ENCODE measurements around the gene C1orf198. TPM values are rescaled to one million over a fixed set of nuclear protein-coding genes. Genes with fewer than 3 reads are reported as not detected.

Gene C1orf198
- total and polyA plus RNA-seq, 2 of the 4 experiments (the other 2 are of a cell fraction): 67.4 to 76.2 TPM

- in situ Hi-C loops (cut with MboI; ENCODE audit: low sequenced_read_pairs): loop anchor here (25.0 kb wide), 1 partner anchor 782 kb away; no protein-coding TSS in a partner anchor
- no peaks in the 10 kb centered on the region for H3K27me3 ChIP-seq (ENCODE audit: control insufficient read depth, insufficient read depth, low read length)
- peak; percentile 31 for ATAC-seq (ENCODE audit: low read depth)
- H2BK20ac ChIP-seq (ENCODE audit: low read depth, low read length): peak overlapping the region; percentile 97
- H3K4ac ChIP-seq (ENCODE audit: low read depth, low read length): peak overlapping the region; percentile 99
- H3K4me2 ChIP-seq (ENCODE audit: low read depth, low read length): peak overlapping the region; percentile 69
- peak overlapping the region; percentile 100 for H4K5ac ChIP-seq (ENCODE audit: low read depth, low read length)
- peaks cover 11% of the 10 kb centered on the region for H3K9me1 ChIP-seq (ENCODE audit: insufficient read depth, low read length)
- H4K91ac ChIP-seq (ENCODE audit: insufficient read depth, low read depth, low read length): peak overlapping the region; percentile 99
- no TSS peak for BruUV-seq (replicated peaks)
- WGBS, 2 experiments (ENCODE audit: extremely low coverage in 2 of 2, insufficient read length in 1 of 2): no CpG with 5 or more reads among the region's 4 CpGs
- H2AFZ ChIP-seq (replicated peaks; ENCODE audit: low read length, poor library complexity): no peak overlapping the region
- ChIA-PET POLR2A (ENCODE audit: unreplicated experiment) (interaction anchor here (0.6 to 0.8 kb wide), 3 partner anchors 31 to 1717 kb away, joined by 3 to 6 read pairs (median 4); no protein-coding TSS in a partner anchor), CTCF (no interaction called here)
- H3K9me3 ChIP-seq (ENCODE audit: control insufficient read depth, insufficient read depth, low read length): no peaks in the 10 kb centered on the region
- intact Hi-C loops (cut with micrococcal nuclease): loop anchor here (1.0 to 5.0 kb wide), 3 partner anchors 31 to 173 kb away; partner anchors contain the start of genes ARV1, FAM89A and TTC13
- H3K4me1 ChIP-seq (ENCODE audit: control insufficient read depth, insufficient read depth, low read length): peaks cover 22% of the 10 kb centered on the region
- H4K20me1 ChIP-seq (ENCODE audit: insufficient read depth, low read length): peaks cover 19% of the 10 kb centered on the region
- H2AK5ac ChIP-seq (ENCODE audit: low read depth, low read length): peak overlapping the region; percentile 62; the same call in 1 of the 2 replicates
- peak overlapping the region; percentile 72; the same call in 2 of the 3 replicates for H2BK15ac ChIP-seq (ENCODE audit: low read depth, low read length)
- H2BK120ac ChIP-seq (ENCODE audit: low read depth, low read length): peak overlapping the region; percentile 97
- H4K8ac ChIP-seq (ENCODE audit: low read depth in 2 of 2, low read length in 2 of 2): peak overlapping the region; percentile 91 to 95
- DNase-seq: peak; percentile 71
- H3K36me3 ChIP-seq (ENCODE audit: control insufficient read depth, insufficient read depth, low read length): peaks cover 8% of the 10 kb centered on the region
- peaks cover 7 to 36% of the 10 kb centered on the region in 2 experiments for H3K79me1 ChIP-seq (ENCODE audit: low read depth in 1 of 2, low read length in 2 of 2)
- 0 out of 2 replicates have a peak overlapping the region, but pooled peaks have one; percentile 45 for H3K4me3 ChIP-seq (ENCODE audit: insufficient read depth, low read depth, low read length)
- peak overlapping the region; percentile 99 for H2BK5ac ChIP-seq (ENCODE audit: low read depth, low read length, poor library complexity, severe bottlenecking)
- peak overlapping the region; percentile 93 for H3K14ac ChIP-seq (replicated peaks; ENCODE audit: low read depth, low read length)
- peak overlapping the region; percentile 99 for H3K18ac ChIP-seq (ENCODE audit: low read depth, low read length)
- no peak overlapping the region for H2AK9ac ChIP-seq (replicated peaks; ENCODE audit: low read depth, low read length, poor library complexity)
- TF ChIP-seq BHLHE40 (IDR thresholded peaks at IDR 0.05; ENCODE audit: low read depth, low read length) (peak; percentile 10; the same call in 1 of the 2 replicates), MAFK (IDR thresholded peaks at IDR 0.05; ENCODE audit: low read depth, low read length) (no peak), CEBPB (IDR thresholded peaks at IDR 0.05; ENCODE audit: low read depth, low read length) (no peak)
- peak overlapping the region; percentile 83 for H3K9ac ChIP-seq (ENCODE audit: low read depth, low read length)
- dilution Hi-C loops (cut with HindIII; ENCODE audit: low sequenced_read_pairs, unreplicated experiment): no loop called here
- peak overlapping the region; percentile 97 for H3K56ac ChIP-seq (ENCODE audit: extremely low read depth, insufficient read depth, low read length)
- peak overlapping the region; percentile 85 for H3K27ac ChIP-seq (ENCODE audit: insufficient read depth, low read length)
- H3K23ac ChIP-seq (ENCODE audit: low read depth, low read length): peak overlapping the region; percentile 89
Measured at GRCh38 chr1:230869500-230869899, 1.2 kb upstream of the C1orf198 start.

Measured in IMR-90 (cell line).